VCaP (cell line): ENCODE data around the gene LRRC26.

Source experiments
- H3K27ac ChIP-seq: fragments of 450-650 bp; 2 replicates; pipeline ENCODE4 v1.5.1; 2017
- TF ChIP-seq, protein P1 (sequence below): fragments of 450-650 bp; conservative IDR thresholded peaks from 2 replicates; pipeline ENCODE4 v1.5.1; 2017; ENCODE audit warnings: mild to moderate bottlenecking, moderate library complexity

LRRC26 gene

DNA sequence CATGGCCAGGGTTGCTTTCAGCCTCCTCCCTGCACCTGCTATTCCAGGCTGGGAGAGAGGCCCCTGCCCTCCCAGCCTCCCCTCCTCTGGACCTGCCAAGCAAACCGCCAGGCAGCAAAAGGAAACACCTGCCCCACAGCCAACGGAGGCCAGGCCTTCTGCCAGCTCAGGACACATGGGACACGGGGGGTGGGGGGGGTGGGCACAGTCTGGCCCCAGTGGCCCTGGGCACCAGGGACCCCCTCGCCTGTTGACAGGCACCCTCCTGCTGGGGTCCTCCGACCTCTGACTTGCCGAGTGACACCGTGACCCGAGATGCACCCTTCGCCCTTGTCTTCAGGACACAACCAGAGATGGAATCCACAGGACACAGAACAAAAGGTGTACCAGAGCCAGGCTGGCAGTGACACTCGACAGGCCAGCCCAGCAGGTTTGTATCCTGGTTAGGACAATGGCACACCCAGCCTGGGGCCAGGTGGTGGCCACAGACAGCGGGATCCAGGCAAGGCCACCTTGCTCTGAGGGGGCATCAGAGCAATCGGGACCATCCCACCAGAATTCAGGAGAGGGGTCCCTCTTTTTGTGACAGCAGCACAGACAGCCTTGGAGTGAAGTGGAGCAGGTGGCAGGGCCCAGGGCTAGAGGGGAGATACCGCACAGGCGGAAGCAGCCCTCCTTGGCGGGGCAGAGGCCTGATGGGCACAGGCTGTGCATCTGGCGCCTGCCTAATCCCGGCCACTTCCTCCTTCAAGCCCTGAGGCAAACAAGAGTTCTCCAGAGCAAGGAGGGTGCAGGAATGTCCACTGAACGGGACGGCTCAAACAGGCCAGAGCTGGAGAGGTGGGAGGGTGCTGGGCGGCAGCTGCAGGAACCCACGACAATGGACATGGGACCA, 3.3 kb upstream of the LRRC26 start:
- H3K27ac ChIP-seq, result peak overlapping the region; percentile 100
- TF ChIP-seq, protein P1, sequence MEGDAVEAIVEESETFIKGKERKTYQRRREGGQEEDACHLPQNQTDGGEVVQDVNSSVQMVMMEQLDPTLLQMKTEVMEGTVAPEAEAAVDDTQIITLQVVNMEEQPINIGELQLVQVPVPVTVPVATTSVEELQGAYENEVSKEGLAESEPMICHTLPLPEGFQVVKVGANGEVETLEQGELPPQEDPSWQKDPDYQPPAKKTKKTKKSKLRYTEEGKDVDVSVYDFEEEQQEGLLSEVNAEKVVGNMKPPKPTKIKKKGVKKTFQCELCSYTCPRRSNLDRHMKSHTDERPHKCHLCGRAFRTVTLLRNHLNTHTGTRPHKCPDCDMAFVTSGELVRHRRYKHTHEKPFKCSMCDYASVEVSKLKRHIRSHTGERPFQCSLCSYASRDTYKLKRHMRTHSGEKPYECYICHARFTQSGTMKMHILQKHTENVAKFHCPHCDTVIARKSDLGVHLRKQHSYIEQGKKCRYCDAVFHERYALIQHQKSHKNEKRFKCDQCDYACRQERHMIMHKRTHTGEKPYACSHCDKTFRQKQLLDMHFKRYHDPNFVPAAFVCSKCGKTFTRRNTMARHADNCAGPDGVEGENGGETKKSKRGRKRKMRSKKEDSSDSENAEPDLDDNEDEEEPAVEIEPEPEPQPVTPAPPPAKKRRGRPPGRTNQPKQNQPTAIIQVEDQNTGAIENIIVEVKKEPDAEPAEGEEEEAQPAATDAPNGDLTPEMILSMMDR, result no peak

DNA sequence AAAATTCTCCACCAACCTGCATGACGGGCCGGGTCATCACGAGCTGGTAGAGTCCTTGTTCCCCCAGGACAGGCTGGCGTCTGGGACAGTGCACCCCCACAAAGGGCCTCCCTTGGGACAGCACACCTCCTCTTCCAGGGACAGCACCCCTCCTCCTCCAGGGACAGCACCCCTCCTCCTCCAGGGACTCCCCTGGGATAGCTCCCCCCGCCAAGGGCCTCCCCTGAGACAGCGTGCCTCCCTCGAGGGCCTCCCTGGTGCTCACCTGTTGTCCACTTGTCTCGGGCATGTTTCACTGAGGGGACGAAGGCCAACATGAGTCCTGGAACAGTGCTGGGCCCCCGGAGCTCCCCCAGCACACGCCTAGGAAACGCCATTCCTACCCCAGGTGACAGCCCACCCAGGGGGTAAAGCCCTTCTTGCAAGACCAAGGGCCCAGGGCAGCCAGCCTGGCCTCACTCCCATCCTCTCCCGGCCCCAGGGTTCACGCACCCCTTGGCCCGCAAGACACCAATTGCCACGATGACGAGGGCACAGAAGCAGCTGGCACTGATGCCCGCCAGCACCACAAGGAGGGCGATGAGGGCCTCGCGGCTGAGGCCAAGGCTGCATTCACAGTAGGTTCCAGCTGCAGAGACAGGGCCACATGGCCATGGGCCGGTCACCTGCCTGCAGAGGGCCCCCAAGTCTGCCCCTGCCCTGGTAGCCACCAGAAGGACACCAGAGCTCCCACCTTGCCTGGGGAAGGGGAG, 1.5 kb upstream of the LRRC26 start:
- peak overlapping the region; percentile 100 for H3K27ac ChIP-seq
- TF ChIP-seq, protein P1, result no peak

DNA sequence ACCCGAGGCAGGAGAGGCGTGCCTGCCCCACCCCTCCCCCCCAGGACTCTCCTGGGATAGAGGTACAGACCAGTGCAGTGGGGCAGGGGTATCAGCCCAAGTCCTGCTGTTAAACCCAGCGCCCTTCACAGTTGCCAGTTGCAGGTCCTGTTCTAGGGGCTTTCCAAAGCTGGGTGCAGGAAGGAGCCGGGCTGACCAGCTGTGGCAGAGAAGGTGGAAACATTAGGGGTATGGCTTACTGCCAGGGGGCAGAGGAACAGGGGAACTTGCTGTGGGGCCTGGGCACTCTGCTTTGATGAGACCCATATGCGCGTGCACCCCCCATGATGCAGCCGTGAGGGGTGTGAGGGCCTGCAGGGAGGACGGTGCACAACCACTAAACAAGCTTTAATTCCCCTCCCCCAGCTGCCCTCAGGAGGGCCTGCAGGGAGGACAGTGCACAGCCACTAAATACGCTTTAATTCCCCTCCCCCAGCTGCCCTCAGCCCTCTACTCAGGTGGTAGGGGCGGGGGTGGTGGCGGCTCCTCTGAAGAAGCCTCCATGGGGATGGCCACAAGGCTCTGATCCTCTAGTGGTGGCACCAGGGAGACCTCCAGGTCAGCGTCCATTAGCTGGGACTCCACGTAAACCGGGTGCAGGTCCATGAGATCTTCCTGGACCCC, 766 bp upstream of the LRRC26 start:
- H3K27ac ChIP-seq, result peak overlapping the region; percentile 100
- TF ChIP-seq, protein P1, result no peak

DNA sequence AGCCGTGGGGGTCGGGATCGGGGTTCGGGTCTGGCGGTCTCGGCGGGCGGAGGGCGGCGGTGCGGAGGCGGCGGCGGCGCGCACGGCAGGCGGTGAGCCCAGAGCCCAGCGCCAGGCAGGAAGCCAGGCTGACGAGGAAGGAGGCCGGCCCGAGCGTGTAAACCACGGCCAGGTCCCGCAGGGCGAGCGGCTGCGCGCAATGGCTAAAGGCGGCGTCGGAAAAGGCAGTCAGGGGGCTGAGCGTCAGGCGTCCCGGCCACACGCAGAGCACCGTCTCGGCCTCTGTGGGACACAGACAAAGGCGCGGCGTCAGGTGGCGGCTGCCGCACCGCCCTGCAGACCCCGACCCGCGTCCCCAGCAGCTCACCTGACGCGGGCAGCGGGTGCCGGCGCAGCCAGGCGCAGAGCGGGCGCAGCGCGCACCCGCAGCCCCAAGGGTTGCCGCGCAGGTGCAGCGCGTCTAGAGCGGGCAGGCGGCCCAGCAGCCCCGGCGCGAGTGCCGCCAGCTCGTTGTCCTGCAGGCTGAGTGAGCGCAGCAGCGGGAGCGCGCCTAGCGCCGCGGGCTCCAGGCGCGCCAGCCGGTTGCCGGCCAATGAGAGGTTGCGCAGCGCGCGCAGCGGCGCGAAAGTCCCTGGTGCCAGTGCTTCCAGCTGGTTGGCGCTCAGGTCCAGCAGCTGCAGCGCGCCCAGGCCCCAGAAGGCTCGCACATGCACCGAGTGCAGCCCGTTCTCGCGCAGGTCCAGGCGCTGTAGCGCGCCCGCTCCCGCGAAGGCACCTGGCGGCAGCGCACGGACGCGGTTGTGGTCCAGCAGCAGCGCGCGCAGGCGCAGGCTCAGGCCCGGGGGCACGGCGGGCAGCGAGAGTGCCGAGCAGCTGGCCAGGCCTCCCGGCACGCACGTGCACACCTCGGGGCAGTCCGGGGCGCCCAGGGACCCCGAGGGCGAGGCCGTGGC, 671 bp downstream of the LRRC26 start:
- peak overlapping the region; percentile 100 for H3K27ac ChIP-seq
- TF ChIP-seq, protein P1, result no peak

DNA sequence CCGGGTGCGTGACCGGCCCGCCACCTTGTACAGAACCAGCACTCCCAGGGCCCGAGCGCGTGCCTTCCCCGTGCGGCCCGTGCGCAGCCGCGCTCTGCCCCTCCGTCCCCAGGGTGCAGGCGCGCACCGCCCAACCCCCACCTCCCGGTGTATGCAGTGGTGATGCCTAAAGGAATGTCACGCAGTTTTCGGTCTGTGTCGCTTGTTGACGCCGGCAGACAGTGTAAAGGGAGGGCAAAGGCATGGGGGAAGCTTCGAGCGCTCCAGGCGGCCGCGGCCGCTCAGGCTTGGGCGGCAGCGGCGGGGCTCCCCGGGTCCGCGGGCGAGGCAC, 1.3 kb downstream of the LRRC26 start:
- H3K27ac ChIP-seq, result peak overlapping the region; percentile 100
- TF ChIP-seq, protein P1, result no peak

DNA sequence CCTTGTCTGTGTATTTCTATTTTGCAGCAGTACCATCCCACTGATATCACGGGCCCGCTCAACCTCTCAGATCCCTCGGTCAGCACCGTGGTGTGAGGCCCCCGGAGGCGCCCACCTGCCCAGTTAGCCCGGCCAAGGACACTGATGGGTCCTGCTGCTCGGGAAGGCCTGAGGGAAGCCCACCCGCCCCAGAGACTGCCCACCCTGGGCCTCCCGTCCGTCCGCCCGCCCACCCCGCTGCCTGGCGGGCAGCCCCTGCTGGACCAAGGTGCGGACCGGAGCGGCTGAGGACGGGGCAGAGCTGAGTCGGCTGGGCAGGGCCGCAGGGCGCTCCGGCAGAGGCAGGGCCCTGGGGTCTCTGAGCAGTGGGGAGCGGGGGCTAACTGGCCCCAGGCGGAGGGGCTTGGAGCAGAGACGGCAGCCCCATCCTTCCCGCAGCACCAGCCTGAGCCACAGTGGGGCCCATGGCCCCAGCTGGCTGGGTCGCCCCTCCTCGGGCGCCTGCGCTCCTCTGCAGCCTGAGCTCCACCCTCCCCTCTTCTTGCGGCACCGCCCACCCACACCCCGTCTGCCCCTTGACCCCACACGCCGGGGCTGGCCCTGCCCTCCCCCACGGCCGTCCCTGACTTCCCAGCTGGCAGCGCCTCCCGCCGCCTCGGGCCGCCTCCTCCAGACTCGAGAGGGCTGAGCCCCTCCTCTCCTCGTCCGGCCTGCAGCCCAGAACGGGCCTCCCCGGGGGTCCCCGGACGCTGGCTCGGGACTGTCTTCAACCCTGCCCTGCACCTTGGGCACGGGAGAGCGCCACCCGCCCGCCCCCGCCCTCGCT, 1.9 kb downstream of the LRRC26 start:
- peak overlapping the region; percentile 100 for H3K27ac ChIP-seq

More for the DNA sequence above, 1.9 kb downstream of the LRRC26 start:
- TF ChIP-seq, protein P1, result no peak
